Measurements from ENCODE around the gene VSIG8. TPM values are rescaled to one million over a fixed set of nuclear protein-coding genes. Genes with fewer than 3 reads are reported as not detected.

Gene VSIG8
- total and polyA plus RNA-seq, 4 donors, result 0.09 to 0.27 (median 0.22) TPM; not detected in 1

DNA sequence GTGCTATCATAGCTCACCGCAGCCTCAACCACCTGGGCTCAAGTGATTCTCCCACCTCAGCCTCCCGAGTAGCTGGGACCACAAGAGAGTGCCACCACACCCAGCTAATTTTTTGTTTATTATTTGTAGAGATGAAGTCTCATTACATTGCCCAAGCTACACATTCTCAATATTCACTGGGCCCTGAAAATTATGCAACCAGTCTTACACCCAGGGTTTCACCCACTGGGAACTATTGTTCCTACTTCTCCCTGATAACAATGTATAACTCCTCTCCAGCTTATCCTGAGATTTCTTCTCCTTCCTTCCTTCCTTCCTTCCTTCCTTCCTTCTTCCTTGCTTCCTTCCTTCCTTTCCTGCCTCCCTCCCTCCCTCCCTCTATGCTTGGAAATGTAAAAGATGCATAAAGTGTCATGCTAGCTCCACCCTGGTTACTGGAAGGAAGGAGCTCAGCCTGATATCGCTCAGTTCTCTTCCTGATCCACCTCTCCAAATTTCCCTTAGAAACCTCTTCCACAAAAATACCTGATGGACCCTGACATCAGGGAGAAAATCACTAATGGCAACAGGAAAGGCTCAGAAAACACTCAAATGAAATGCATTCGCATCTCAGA, 11.2 kb upstream of the VSIG8 start:
- no peaks in the 10 kb centered on the region for H3K36me3 ChIP-seq (ENCODE audit: control insufficient read depth, insufficient read depth, low read length)
- H3K4me3 ChIP-seq (ENCODE audit: low read depth, low read length), result no peak overlapping the region
- no peak for DNase-seq (ENCODE audit: low read depth in 4 of 6, low spot score in 6 of 6)
- 67% methylated on average over 1 of the region's 4 CpGs for WGBS (ENCODE audit: insufficient coverage)
- H3K27me3 ChIP-seq (ENCODE audit: control insufficient read depth, insufficient read depth, low read length), result no peaks in the 10 kb centered on the region
- no peaks in the 10 kb centered on the region for H3K9me3 ChIP-seq (ENCODE audit: control insufficient read depth, insufficient read depth, low read length)
- no peak overlapping the region for H3K27ac ChIP-seq (ENCODE audit: low read depth, low read length)
- no peaks in the 10 kb centered on the region for H3K4me1 ChIP-seq (ENCODE audit: control insufficient read depth, insufficient read depth, low read length)

DNA sequence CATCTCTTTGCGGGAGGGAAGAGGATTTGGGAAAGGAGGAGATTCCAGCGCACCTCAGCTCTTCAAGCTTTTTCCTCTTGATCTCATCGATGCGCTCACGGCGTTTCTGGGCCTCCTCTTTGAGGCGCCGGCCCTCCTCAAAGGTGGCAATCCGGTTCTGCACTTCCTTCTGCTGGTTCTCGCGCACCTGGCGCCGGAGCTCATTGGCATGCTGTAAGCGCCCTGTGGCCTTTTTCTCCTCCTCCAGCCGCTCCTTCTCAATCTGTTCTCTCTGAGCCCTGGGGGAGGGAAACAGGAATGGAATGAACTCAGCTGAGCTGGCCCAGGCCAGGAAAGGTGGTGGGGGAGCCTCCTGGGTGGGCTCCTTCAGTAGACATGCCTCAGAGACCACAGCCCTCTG, 10.4 kb upstream of the VSIG8 start:
- no peaks in the 10 kb centered on the region for H3K9me3 ChIP-seq (ENCODE audit: control insufficient read depth, insufficient read depth, low read length)
- H3K4me3 ChIP-seq (ENCODE audit: low read depth, low read length), result no peak overlapping the region
- H3K4me1 ChIP-seq (ENCODE audit: control insufficient read depth, insufficient read depth, low read length), result no peaks in the 10 kb centered on the region
- no peaks in the 10 kb centered on the region for H3K27me3 ChIP-seq (ENCODE audit: control insufficient read depth, insufficient read depth, low read length)
- no peak for DNase-seq (ENCODE audit: low read depth in 4 of 6, low spot score in 6 of 6)
- WGBS (ENCODE audit: insufficient coverage), result 73% methylated on average over 9 of the region's 15 CpGs
- no peaks in the 10 kb centered on the region for H3K36me3 ChIP-seq (ENCODE audit: control insufficient read depth, insufficient read depth, low read length)
- H3K27ac ChIP-seq (ENCODE audit: low read depth, low read length), result no peak overlapping the region

DNA sequence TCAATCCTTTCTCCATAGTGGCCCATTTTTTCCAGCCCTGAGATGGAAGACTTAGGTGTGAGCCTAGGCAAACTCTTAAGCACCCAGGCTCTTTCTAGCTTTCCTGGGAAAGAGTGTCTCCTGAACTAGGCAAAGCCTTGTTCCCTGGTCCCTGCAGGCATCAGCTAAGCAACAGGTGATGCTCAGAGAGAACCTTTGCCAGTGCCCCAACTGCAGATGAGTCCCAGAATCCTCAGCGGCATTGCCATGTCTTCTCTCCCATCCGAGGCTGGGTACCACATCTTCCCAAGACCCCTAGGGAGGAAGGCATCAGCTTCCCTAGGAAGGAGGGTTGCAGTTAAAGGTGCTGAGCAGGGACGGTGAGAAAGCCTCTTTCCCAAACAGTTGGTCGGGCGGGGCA, 8.2 kb upstream of the VSIG8 start:
- no peak overlapping the region for H3K4me3 ChIP-seq (ENCODE audit: low read depth, low read length)
- H3K27me3 ChIP-seq (ENCODE audit: control insufficient read depth, insufficient read depth, low read length), result no peaks in the 10 kb centered on the region
- no peaks in the 10 kb centered on the region for H3K4me1 ChIP-seq (ENCODE audit: control insufficient read depth, insufficient read depth, low read length)
- H3K36me3 ChIP-seq (ENCODE audit: control insufficient read depth, insufficient read depth, low read length), result no peaks in the 10 kb centered on the region
- H3K27ac ChIP-seq (ENCODE audit: low read depth, low read length), result no peak overlapping the region
- DNase-seq (ENCODE audit: low read depth in 4 of 6, low spot score in 6 of 6), result no peak
- H3K9me3 ChIP-seq (ENCODE audit: control insufficient read depth, insufficient read depth, low read length), result no peaks in the 10 kb centered on the region
- WGBS (ENCODE audit: insufficient coverage), result 93% methylated on average over 4 of the region's 5 CpGs

DNA sequence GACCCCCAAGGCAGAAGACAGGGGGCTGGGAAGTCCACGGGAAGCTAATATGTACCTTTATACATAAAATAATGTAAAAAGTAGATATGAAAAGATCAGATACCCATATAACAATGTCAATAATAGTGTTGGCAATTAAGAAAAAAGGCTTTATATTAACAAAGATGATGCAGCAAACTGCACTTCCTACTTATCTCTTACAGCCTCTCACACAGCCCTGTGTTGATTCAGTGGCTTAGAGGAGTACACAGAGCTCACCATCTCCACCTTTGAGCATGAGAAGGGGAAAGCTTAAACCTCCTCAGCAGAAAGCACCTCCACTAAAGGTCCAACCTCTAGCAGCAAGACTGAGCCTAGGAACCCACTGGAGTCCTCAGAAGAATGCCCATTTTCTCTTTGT, 7.2 kb upstream of the VSIG8 start:
- no peaks in the 10 kb centered on the region for H3K4me1 ChIP-seq (ENCODE audit: control insufficient read depth, insufficient read depth, low read length)
- no CpG with 5 or more reads among the region's 1 CpG for WGBS (ENCODE audit: insufficient coverage)
- H3K27ac ChIP-seq (ENCODE audit: low read depth, low read length), result no peak overlapping the region
- H3K4me3 ChIP-seq (ENCODE audit: low read depth, low read length), result no peak overlapping the region
- H3K27me3 ChIP-seq (ENCODE audit: control insufficient read depth, insufficient read depth, low read length), result no peaks in the 10 kb centered on the region
- H3K9me3 ChIP-seq (ENCODE audit: control insufficient read depth, insufficient read depth, low read length), result no peaks in the 10 kb centered on the region
- no peak for DNase-seq (ENCODE audit: low read depth in 4 of 6, low spot score in 6 of 6)
- H3K36me3 ChIP-seq (ENCODE audit: control insufficient read depth, insufficient read depth, low read length), result no peaks in the 10 kb centered on the region

DNA sequence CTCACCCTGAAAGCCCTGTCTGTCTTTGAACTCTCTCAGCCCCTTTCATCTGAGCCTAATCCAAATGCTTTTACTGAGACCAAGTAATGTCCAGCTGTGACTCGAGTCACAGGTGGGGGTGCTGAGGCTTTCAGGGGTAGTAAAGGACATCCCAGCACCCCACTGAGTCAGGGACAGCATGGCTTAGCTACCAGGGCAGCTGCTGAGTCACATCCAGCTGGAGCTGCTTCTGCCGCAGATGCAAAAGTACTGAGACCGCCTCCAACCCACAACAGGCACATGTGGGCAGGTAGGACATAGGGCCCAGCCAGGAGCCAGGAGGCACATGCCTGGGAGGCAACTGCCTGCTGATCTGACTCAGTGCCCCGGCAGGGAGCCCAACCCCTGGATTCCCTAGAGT, 6.7 kb upstream of the VSIG8 start:
- Histone ChIP-seq H3K27me3 (ENCODE audit: control insufficient read depth, insufficient read depth, low read length) (no peaks in the 10 kb centered on the region), H3K36me3 (ENCODE audit: control insufficient read depth, insufficient read depth, low read length) (no peaks in the 10 kb centered on the region), H3K9me3 (ENCODE audit: control insufficient read depth, insufficient read depth, low read length) (no peaks in the 10 kb centered on the region), H3K27ac (ENCODE audit: low read depth, low read length) (no peak overlapping the region), H3K4me3 (ENCODE audit: low read depth, low read length) (no peak overlapping the region), H3K4me1 (ENCODE audit: control insufficient read depth, insufficient read depth, low read length) (no peaks in the 10 kb centered on the region)
- no peak for DNase-seq (ENCODE audit: low read depth in 4 of 6, low spot score in 6 of 6)
- 62% methylated on average over 4 of the region's 4 CpGs for WGBS (ENCODE audit: insufficient coverage)

DNA sequence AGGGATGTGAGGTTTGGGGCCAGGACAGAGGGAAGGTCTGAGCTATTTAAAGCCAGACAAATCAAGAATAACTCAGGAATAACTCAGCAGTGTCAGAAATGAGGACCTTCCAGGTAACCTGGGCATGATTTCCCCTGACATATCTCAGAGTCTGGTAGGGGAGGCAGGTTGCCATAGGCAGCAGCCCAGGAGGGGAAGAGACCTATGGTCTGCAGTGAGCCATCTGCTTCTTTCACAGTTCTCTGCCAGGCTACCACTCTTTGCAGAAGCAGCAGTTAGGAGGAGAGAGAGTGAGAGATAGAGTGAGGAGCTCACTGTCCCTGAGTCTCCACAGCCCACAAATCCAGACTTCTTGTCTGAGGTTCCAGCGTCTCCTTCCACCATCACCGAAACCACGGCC, 6.3 kb upstream of the VSIG8 start:
- Histone ChIP-seq H3K36me3 (ENCODE audit: control insufficient read depth, insufficient read depth, low read length) (no peaks in the 10 kb centered on the region), H3K27ac (ENCODE audit: low read depth, low read length) (no peak overlapping the region), H3K4me1 (ENCODE audit: control insufficient read depth, insufficient read depth, low read length) (no peaks in the 10 kb centered on the region), H3K9me3 (ENCODE audit: control insufficient read depth, insufficient read depth, low read length) (no peaks in the 10 kb centered on the region), H3K4me3 (ENCODE audit: low read depth, low read length) (no peak overlapping the region), H3K27me3 (ENCODE audit: control insufficient read depth, insufficient read depth, low read length) (no peaks in the 10 kb centered on the region)
- DNase-seq (ENCODE audit: low read depth in 4 of 6, low spot score in 6 of 6), result no peak
- WGBS (ENCODE audit: insufficient coverage), result 100% methylated on average over 1 of the region's 3 CpGs

DNA sequence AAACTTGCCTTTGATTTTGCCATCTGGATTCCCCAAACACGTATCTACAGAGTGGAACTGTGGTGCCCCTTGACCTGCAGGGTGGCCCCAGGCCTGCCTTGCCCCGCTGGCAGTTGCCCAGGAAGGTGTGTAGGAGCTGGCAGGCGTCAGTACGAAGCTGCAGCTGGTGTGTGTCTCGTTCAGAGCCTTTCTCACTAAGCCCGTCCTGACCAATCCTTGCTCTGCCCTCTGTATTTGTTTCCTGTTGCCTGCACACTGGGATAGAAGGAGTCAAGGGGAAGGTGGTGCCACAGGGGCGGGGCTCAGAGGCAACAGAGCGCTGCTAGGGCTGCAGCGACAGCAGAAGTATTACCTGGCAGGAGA, 5.2 kb upstream of the VSIG8 start:
- 80% methylated on average over 1 of the region's 9 CpGs for WGBS (ENCODE audit: insufficient coverage)
- no peak for DNase-seq (ENCODE audit: low read depth in 4 of 6, low spot score in 6 of 6)
- H3K36me3 ChIP-seq (ENCODE audit: control insufficient read depth, insufficient read depth, low read length), result no peaks in the 10 kb centered on the region
- no peaks in the 10 kb centered on the region for H3K4me1 ChIP-seq (ENCODE audit: control insufficient read depth, insufficient read depth, low read length)
- H3K27ac ChIP-seq (ENCODE audit: low read depth, low read length), result no peak overlapping the region
- H3K9me3 ChIP-seq (ENCODE audit: control insufficient read depth, insufficient read depth, low read length), result no peaks in the 10 kb centered on the region
- no peaks in the 10 kb centered on the region for H3K27me3 ChIP-seq (ENCODE audit: control insufficient read depth, insufficient read depth, low read length)
- H3K4me3 ChIP-seq (ENCODE audit: low read depth, low read length), result no peak overlapping the region

DNA sequence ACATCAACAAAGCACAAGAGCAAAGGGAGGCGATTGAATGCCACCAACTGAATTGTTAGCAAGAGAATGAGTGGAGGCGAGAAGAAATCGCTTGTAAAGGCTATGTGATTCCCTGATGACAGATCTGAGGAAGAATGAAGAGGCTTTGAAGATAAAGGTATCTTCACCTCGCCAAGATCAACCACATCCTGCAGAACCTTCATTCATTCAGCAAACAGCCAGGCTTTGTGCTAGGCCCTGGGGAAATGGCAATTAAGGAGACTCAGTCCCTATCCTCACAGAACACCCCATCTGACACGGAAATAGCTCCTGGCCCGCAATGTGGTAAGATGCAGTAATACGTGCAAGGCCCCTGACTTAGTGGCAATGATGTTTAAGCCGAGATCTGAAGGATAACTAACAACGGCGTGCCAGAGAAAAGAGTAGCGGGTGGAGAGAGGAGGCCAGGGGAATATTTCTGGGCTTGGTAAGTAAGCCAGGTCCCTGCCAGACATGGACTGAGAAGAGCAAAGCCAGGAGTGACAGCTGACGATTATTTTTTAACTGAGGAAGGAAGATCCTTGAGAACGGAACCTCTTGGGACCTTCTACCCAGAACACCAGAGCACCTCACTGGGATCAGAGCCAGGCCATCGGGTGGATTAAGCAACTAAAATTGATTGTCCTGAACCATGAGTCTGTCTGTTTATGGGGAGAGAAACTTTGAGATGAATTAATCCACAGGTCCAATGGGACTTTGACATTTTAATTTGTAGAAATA, 4.6 kb upstream of the VSIG8 start:
- no peak overlapping the region for H3K27ac ChIP-seq (ENCODE audit: low read depth, low read length)
- DNase-seq (ENCODE audit: low read depth in 4 of 6, low spot score in 6 of 6), result no peak
- H3K4me1 ChIP-seq (ENCODE audit: control insufficient read depth, insufficient read depth, low read length), result no peaks in the 10 kb centered on the region
- H3K4me3 ChIP-seq (ENCODE audit: low read depth, low read length), result no peak overlapping the region
- WGBS (ENCODE audit: insufficient coverage), result 91% methylated on average over 7 of the region's 14 CpGs
- H3K9me3 ChIP-seq (ENCODE audit: control insufficient read depth, insufficient read depth, low read length), result no peaks in the 10 kb centered on the region
- no peaks in the 10 kb centered on the region for H3K36me3 ChIP-seq (ENCODE audit: control insufficient read depth, insufficient read depth, low read length)
- no peaks in the 10 kb centered on the region for H3K27me3 ChIP-seq (ENCODE audit: control insufficient read depth, insufficient read depth, low read length)

DNA sequence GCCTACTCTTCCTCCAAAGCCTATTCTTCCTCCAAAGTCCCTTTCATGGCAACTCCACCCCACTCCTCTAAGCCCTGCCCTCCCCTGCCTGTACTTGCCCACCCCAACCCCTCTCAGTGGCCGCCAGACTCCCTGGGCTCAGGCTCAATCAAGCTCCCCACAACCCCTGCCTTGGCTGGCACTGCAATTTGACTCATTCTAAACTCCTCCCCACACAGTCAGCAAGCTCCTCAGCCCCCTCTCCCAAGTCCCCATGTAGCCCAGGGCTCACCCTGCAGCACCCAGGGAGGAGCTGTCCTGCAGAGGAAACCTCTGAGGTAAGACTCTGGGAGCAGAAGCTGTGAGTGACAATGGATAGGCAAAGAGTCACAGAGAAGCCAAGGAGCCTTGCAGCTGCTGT, 3.6 kb upstream of the VSIG8 start:
- Histone ChIP-seq H3K4me3 (ENCODE audit: low read depth, low read length) (no peak overlapping the region), H3K36me3 (ENCODE audit: control insufficient read depth, insufficient read depth, low read length) (no peaks in the 10 kb centered on the region), H3K9me3 (ENCODE audit: control insufficient read depth, insufficient read depth, low read length) (no peaks in the 10 kb centered on the region), H3K4me1 (ENCODE audit: control insufficient read depth, insufficient read depth, low read length) (no peaks in the 10 kb centered on the region), H3K27ac (ENCODE audit: low read depth, low read length) (no peak overlapping the region), H3K27me3 (ENCODE audit: control insufficient read depth, insufficient read depth, low read length) (no peaks in the 10 kb centered on the region)
- DNase-seq (ENCODE audit: low read depth in 4 of 6, low spot score in 6 of 6), result no peak
- 54% methylated on average over 1 of the region's 1 CpG for WGBS (ENCODE audit: insufficient coverage)

DNA sequence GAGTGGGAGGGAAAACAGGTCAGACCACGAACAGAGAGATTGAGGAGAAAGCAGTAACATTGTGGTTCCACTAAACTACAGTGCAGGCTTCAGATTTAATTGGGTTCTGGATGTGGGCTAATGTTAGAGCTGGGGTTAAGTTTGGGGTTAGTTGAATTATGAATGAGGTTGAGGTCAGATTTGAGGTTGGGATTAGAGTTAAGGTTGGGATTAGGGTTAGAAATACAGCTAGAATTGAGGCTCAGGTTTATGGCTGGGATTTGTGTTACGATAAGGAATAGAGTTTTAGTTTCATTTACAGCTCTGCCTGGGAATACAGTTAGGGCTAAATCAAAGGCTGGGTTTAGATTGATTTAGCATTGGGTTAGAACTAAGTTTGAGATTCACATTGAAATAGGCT, 1.8 kb upstream of the VSIG8 start:
- H3K27ac ChIP-seq (ENCODE audit: low read depth, low read length), result no peak overlapping the region
- H3K27me3 ChIP-seq (ENCODE audit: control insufficient read depth, insufficient read depth, low read length), result no peaks in the 10 kb centered on the region
- DNase-seq (ENCODE audit: low read depth in 4 of 6, low spot score in 6 of 6), result no peak
- H3K9me3 ChIP-seq (ENCODE audit: control insufficient read depth, insufficient read depth, low read length), result no peaks in the 10 kb centered on the region
- no peaks in the 10 kb centered on the region for H3K36me3 ChIP-seq (ENCODE audit: control insufficient read depth, insufficient read depth, low read length)
- no peaks in the 10 kb centered on the region for H3K4me1 ChIP-seq (ENCODE audit: control insufficient read depth, insufficient read depth, low read length)
- 90% methylated on average over 2 of the region's 2 CpGs for WGBS (ENCODE audit: insufficient coverage)
- H3K4me3 ChIP-seq (ENCODE audit: low read depth, low read length), result no peak overlapping the region
